Mesenchymal stem cell (in vitro differentiated cells and primary cell): ENCODE data around the gene TBC1D32.
A peak's percentile ranks its signal among the peaks of the same experiment; 100 is the strongest.

Experiments used
- DNase-seq: peaks from one replicate; pipeline ENCODE4 v3.0.0-alpha.2; 2013
- H2AFZ ChIP-seq: one replicate; pipeline ENCODE4 v1.6.1; 2013; ENCODE audit warnings: low read depth, mild to moderate bottlenecking, control low read depth, inconsistent platforms, low read length, moderate library complexity
- H2AK5ac ChIP-seq: 2 replicates; pipeline ENCODE4 v1.6.1; 2013; ENCODE audit warnings: low read length, moderate library complexity, mild to moderate bottlenecking, inconsistent platforms; ENCODE audit not compliant: severe bottlenecking
- H2BK120ac ChIP-seq: one replicate; pipeline ENCODE4 v1.6.1; 2013; ENCODE audit warnings: low read depth, mild to moderate bottlenecking, inconsistent platforms, low read length, moderate library complexity
- H2BK12ac ChIP-seq, 2 experiments: one replicate each; pipeline ENCODE4 v1.6.1; 2013; ENCODE audit warnings: inconsistent platforms in 2 of 2, low read length in 2 of 2, mild to moderate bottlenecking in 2 of 2, moderate library complexity in 2 of 2, control low read depth in 1 of 2
- H2BK15ac ChIP-seq: one replicate; pipeline ENCODE4 v1.6.1; 2013; ENCODE audit warnings: mild to moderate bottlenecking, low read depth, inconsistent platforms; ENCODE audit not compliant: poor library complexity, severe bottlenecking
- H2BK5ac ChIP-seq: 2 replicates; pipeline ENCODE4 v1.6.1; 2013; ENCODE audit warnings: low read depth, mild to moderate bottlenecking, low read length, control low read depth, inconsistent platforms; ENCODE audit not compliant: poor library complexity, severe bottlenecking
- H3K14ac ChIP-seq, 2 experiments: one replicate each; pipeline ENCODE4 v1.6.1; 2013; ENCODE audit warnings: inconsistent platforms in 2 of 2, low read length in 2 of 2, control low read depth in 1 of 2, mild to moderate bottlenecking in 1 of 2, moderate library complexity in 1 of 2
- H3K18ac ChIP-seq, 2 experiments: one replicate each; pipeline ENCODE4 v1.6.1; 2013; ENCODE audit warnings: inconsistent platforms in 2 of 2, low read length in 2 of 2, control low read depth in 1 of 2, low read depth in 1 of 2, mild to moderate bottlenecking in 1 of 2
- H3K23ac ChIP-seq, 2 experiments: one replicate each; pipeline ENCODE4 v1.6.1; 2013; ENCODE audit warnings: inconsistent platforms in 2 of 2, low read length in 2 of 2, mild to moderate bottlenecking in 2 of 2, moderate library complexity in 2 of 2, control low read depth in 1 of 2
- H3K27ac ChIP-seq: 2 replicates; pipeline ENCODE4 v1.5.1; 2013; ENCODE audit warnings: mild to moderate bottlenecking, moderate library complexity, low read length, control low read depth, inconsistent platforms; ENCODE audit not compliant: poor library complexity, severe bottlenecking
- H3K27me3 ChIP-seq, 2 experiments: 2 replicates each; pipeline versions ENCODE4 v1.6.1 to v1.7.0; 2013; ENCODE audit warnings: low read length in 2 of 2, mild to moderate bottlenecking in 2 of 2, moderate library complexity in 2 of 2, control low read depth in 1 of 2, inconsistent platforms in 1 of 2; ENCODE audit not compliant: control insufficient read depth in 1 of 2, insufficient read depth in 1 of 2
- H3K36me3 ChIP-seq, 2 experiments: 2 replicates each; pipeline versions ENCODE4 v1.6.1 to v1.7.0; 2013; ENCODE audit warnings: low read length in 2 of 2, control low read depth in 1 of 2, inconsistent platforms in 1 of 2, low read depth in 1 of 2, mild to moderate bottlenecking in 1 of 2; ENCODE audit not compliant: insufficient read depth in 2 of 2, control insufficient read depth in 1 of 2
- H3K4ac ChIP-seq, 2 experiments: one replicate each; pipeline ENCODE4 v1.6.1; 2013; ENCODE audit warnings: inconsistent platforms in 2 of 2, low read length in 2 of 2, mild to moderate bottlenecking in 2 of 2, moderate library complexity in 2 of 2, control low read depth in 1 of 2, low read depth in 1 of 2
- H3K4me1 ChIP-seq: 2 replicates; pipeline ENCODE4 v1.6.1; 2013; ENCODE audit warnings: low read depth, low read length, control low read depth; ENCODE audit not compliant: control insufficient read depth, insufficient read depth
- H3K4me2 ChIP-seq: 2 replicates; pipeline ENCODE4 v1.6.1; 2013; ENCODE audit warnings: low read length, mild to moderate bottlenecking, inconsistent platforms; ENCODE audit not compliant: poor library complexity, severe bottlenecking
- H3K4me3 ChIP-seq, 2 experiments: 2 replicates each; pipeline versions ENCODE4 v1.5.1 to v1.7.0; 2013; ENCODE audit warnings: low read length in 2 of 2, mild to moderate bottlenecking in 2 of 2, control low read depth in 1 of 2, low read depth in 1 of 2; ENCODE audit not compliant: insufficient read depth in 1 of 2
- H3K79me1 ChIP-seq: replicated peaks from 2 replicates; pipeline ENCODE4 v1.6.1; 2013; ENCODE audit warnings: mild to moderate bottlenecking, control low read depth, low read length, inconsistent platforms; ENCODE audit not compliant: poor library complexity, severe bottlenecking
- H3K9ac ChIP-seq: 2 replicates; pipeline ENCODE4 v1.7.0; 2013; ENCODE audit warnings: mild to moderate bottlenecking, low read length, moderate library complexity
- H3K9me3 ChIP-seq: 2 replicates; pipeline ENCODE4 v1.7.0; 2013; ENCODE audit warnings: mild to moderate bottlenecking, low read length; ENCODE audit not compliant: control insufficient read depth
- H4K8ac ChIP-seq: one replicate; pipeline ENCODE4 v1.6.1; 2013; ENCODE audit warnings: inconsistent platforms, mild to moderate bottlenecking, low read length, moderate library complexity
- H4K91ac ChIP-seq: one replicate; pipeline ENCODE4 v1.6.1; 2013; ENCODE audit warnings: mild to moderate bottlenecking, low read length, inconsistent platforms
- WGBS: methylation state at CpG from one replicate; pipeline ENCODE4 v1.1.7; 2013; ENCODE audit warnings: mixed read lengths; 5-methylcytosine and 5-hydroxymethylcytosine counted together

TBC1D32 gene

DNA sequence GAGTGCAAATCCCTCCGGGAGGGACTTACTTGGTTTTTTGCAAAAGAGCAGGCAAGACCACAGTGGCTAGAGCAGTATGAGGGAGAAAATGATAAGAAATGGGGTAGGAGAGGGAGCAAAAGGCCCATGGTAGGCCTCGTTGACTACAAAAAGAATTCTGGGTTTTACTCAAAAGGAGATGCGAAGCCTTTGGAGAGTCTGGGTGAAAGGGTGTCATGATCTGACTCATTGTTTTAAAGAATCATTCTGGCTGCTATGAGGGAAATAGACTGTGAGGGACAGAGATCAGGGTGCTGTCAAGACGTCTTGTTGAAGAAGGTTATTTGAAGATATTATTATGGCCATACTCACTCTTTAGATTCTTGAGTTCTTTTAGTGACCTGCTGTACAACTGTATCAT, 13.0 kb downstream of the TBC1D32 start:
- Histone ChIP-seq H3K4ac (no peak overlapping the region), H3K9ac (no peak overlapping the region), H3K4me1 (no peaks in the 10 kb centered on the region), H3K9me3 (no peaks in the 10 kb centered on the region), H3K23ac (no peak overlapping the region), H3K4me3 (no peak overlapping the region), H3K27me3 (no peaks in the 10 kb centered on the region), H3K4me2 (no peak overlapping the region), H2BK15ac (no peak overlapping the region), H4K8ac (no peak overlapping the region), H2BK120ac (no peak overlapping the region), H4K91ac (no peak overlapping the region), H3K14ac (no peak overlapping the region), H3K36me3 (peaks cover 0 to 11% of the 10 kb centered on the region in 2 experiments), H2AK5ac (no peak overlapping the region), H2BK12ac (no peak overlapping the region), H2BK5ac (no peak overlapping the region), H3K79me1 (peaks cover 3% of the 10 kb centered on the region), H3K27ac (no peak overlapping the region), H3K18ac (no peak overlapping the region), H2AFZ (no peak overlapping the region)
- no peak for DNase-seq
- 94% methylated on average over 4 of the region's 4 CpGs for WGBS

DNA sequence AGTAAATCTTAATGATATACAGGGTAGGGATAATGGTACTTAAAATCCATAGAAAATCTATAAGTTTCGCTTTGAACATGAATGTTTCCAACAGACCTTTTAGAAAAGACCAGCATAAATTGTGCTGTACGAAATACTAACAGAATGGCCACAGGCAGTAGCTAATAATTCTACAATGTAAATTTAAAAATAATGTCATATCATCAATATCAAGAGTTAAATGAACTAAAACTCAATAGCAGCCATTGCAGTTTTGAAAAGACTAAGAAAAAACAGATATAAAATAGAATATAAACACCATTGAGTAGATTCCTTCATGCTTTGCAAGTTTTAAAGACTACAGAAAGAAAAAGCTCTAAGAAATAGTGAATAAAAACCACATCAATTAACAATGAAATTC, 14.7 kb downstream of the TBC1D32 start:
- Histone ChIP-seq H4K91ac (no peak overlapping the region), H3K4me1 (no peaks in the 10 kb centered on the region), H3K18ac (no peak overlapping the region), H2BK5ac (peak overlapping the region; percentile 19), H3K27ac (no peak overlapping the region), H3K9ac (peak overlapping the region; percentile 63), H2BK120ac (no peak overlapping the region), H3K4me2 (no peak overlapping the region), H3K23ac (no peak overlapping the region), H2AFZ (no peak overlapping the region), H3K14ac (no peak overlapping the region), H4K8ac (no peak overlapping the region), H3K9me3 (no peaks in the 10 kb centered on the region), H2BK15ac (no peak overlapping the region), H3K36me3 (peaks cover 0 to 12% of the 10 kb centered on the region in 2 experiments), H2AK5ac (no peak overlapping the region), H3K4ac (no peak overlapping the region), H3K4me3 (peak overlapping the region in 1 of 2 experiments; percentile 69), H3K27me3 (no peaks in the 10 kb centered on the region), H3K79me1 (peaks cover 1% of the 10 kb centered on the region), H2BK12ac (no peak overlapping the region)
- DNase-seq, result no peak
- 100% methylated on average over 1 of the region's 2 CpGs for WGBS

DNA sequence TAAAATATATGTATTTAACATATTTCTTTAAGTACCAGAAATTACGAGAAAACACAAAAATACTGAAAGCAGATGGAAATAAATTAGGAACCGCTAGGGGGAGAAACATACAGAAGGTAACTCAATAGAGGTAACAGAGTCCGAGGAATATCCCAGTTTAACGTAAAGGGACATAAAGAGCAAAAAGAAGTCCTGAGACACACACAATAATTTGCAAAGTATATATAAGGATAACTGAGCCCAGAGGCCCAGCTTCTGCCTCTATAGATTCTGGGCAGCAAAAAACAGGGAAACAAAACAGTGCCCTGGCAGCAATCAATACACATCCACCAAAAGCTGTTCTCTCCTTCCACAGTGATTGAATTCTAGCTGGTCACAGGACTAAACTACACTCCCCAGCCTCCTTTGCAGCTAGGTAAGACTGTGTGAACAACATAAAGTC, 15.1 kb downstream of the TBC1D32 start:
- Histone ChIP-seq H3K4me2 (peak overlapping the region; percentile 86), H3K4ac (no peak overlapping the region), H3K4me1 (no peaks in the 10 kb centered on the region), H2BK5ac (no peak overlapping the region), H3K23ac (no peak overlapping the region), H2BK15ac (no peak overlapping the region), H3K18ac (no peak overlapping the region), H3K27ac (no peak overlapping the region), H3K27me3 (no peaks in the 10 kb centered on the region), H3K14ac (no peak overlapping the region), H3K9me3 (no peaks in the 10 kb centered on the region), H3K36me3 (peaks cover 0 to 12% of the 10 kb centered on the region in 2 experiments), H3K79me1 (peaks cover 1% of the 10 kb centered on the region), H3K9ac (peak overlapping the region; percentile 63), H3K4me3 (peak overlapping the region in 1 of 2 experiments; percentile 69), H4K91ac (no peak overlapping the region), H4K8ac (no peak overlapping the region), H2BK120ac (no peak overlapping the region), H2AFZ (no peak overlapping the region), H2BK12ac (no peak overlapping the region), H2AK5ac (no peak overlapping the region)
- 26% methylated on average over 3 of the region's 4 CpGs for WGBS
- peak; percentile 52 for DNase-seq

DNA sequence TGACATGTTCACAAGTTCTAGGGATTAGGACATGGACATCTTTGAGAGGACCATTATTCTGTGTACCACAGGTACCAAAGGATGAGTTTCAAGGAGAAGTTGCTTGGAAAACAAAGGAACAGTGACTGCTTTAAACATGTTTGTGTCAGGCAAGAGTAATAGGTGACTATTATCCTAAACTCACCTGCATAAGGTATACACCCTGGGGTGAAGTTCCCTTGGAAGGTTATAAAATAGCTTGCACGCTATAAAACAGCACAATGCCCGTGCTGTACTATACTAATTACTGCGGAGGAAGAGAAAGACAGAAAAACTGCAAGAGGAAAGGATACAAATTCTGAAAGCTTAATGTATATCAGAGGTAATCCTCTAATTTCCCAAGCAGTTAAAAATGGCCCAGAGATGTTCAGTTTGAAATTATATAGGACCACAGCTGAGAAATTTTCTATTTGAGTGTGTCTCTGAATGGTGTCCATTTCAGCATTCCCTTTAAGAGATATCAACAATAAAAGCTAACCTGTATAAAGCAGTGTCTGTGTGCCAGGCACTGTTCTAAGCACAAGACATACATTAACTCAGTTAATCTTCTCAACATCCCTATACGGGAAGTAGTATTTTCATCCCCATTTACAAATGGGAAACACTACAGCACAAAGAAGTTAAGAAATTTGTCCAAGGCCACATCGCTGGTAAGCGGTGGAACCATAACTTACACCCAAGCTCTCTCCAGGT, 19.7 kb downstream of the TBC1D32 start:
- H2AK5ac ChIP-seq, result no peak overlapping the region
- H4K8ac ChIP-seq, result no peak overlapping the region
- H3K9ac ChIP-seq, result no peak overlapping the region
- no peak overlapping the region for H3K27ac ChIP-seq
- H2BK12ac ChIP-seq, result no peak overlapping the region
- peaks cover 3% of the 10 kb centered on the region for H3K4me1 ChIP-seq
- H4K91ac ChIP-seq, result no peak overlapping the region
- H3K27me3 ChIP-seq, result no peaks in the 10 kb centered on the region
- no peaks in the 10 kb centered on the region for H3K9me3 ChIP-seq
- H2BK5ac ChIP-seq, result no peak overlapping the region
- H2BK15ac ChIP-seq, result no peak overlapping the region
- no peak overlapping the region for H3K4me2 ChIP-seq
- H3K4me3 ChIP-seq, result no peak overlapping the region
- H3K18ac ChIP-seq, result no peak overlapping the region
- H3K14ac ChIP-seq, result no peak overlapping the region
- H3K4ac ChIP-seq, result no peak overlapping the region
- H3K36me3 ChIP-seq, result peaks cover 0 to 12% of the 10 kb centered on the region in 2 experiments
- H2BK120ac ChIP-seq, result no peak overlapping the region
- WGBS, result 95% methylated on average over 6 of the region's 6 CpGs
- H3K79me1 ChIP-seq, result peaks cover 1% of the 10 kb centered on the region
- H2AFZ ChIP-seq, result no peak overlapping the region
- DNase-seq, result no peak
- no peak overlapping the region for H3K23ac ChIP-seq
